RWPE2 (cell line): Measurements from ENCODE around the gene SPATS2.

Experiments
- ATAC-seq: fragments of 200-7000 bp; cut with Tn5 transposase; 3 replicates; pipeline ENCODE4 v1.9.1; 2021; ENCODE audit warnings: low read depth
- DNase-seq: peaks from one replicate; pipeline ENCODE4 v3.0.0-alpha.2; 2020; ENCODE audit warnings: low spot score
- H3K27ac ChIP-seq: fragments of 450-650 bp; 2 replicates; pipeline ENCODE4 v1.5.1; 2017; ENCODE audit warnings: mild to moderate bottlenecking; ENCODE audit not compliant: poor library complexity, severe bottlenecking
- H3K27me3 ChIP-seq: fragments of 250-450 bp; sonication (Bioruptor Pico); 2 replicates; pipeline ENCODE4 v1.5.1; 2021; ENCODE audit warnings: mild to moderate bottlenecking, moderate library complexity; ENCODE audit not compliant: insufficient read depth, poor library complexity, severe bottlenecking
- H3K36me3 ChIP-seq: fragments of 250-450 bp; sonication (Bioruptor Pico); 2 replicates; pipeline ENCODE4 v1.5.1; 2020; ENCODE audit warnings: low read depth, mild to moderate bottlenecking, moderate library complexity
- H3K4me1 ChIP-seq: fragments of 250-450 bp; sonication (Bioruptor Pico); 2 replicates; pipeline ENCODE4 v1.5.1; 2021; ENCODE audit warnings: mild to moderate bottlenecking, moderate library complexity; ENCODE audit not compliant: insufficient read depth, poor library complexity, severe bottlenecking
- H3K4me3 ChIP-seq: fragments of 250-450 bp; sonication (Bioruptor Pico); 2 replicates; pipeline ENCODE4 v1.5.1; 2021; ENCODE audit warnings: mild to moderate bottlenecking, moderate library complexity; ENCODE audit not compliant: severe bottlenecking
- H3K9me3 ChIP-seq: fragments of 250-450 bp; sonication (Bioruptor Pico); 2 replicates; pipeline ENCODE4 v1.5.1; 2021; ENCODE audit warnings: mild to moderate bottlenecking, moderate library complexity; ENCODE audit not compliant: severe bottlenecking
- CTCF ChIP-seq: fragments of 450-650 bp; IDR thresholded peaks from one replicate; pipeline ENCODE4 v1.5.1; 2017; ENCODE audit warnings: mild to moderate bottlenecking, moderate library complexity; ENCODE audit not compliant: poor library complexity, severe bottlenecking

Gene SPATS2

GRCh38 chr12:49482095-49483051 lies 115.1 kb downstream of the SPATS2 start:
- peak; percentile 78 for ATAC-seq
- peaks cover 26% of the 10 kb centered on the region for H3K4me1 ChIP-seq
- no peak for DNase-seq
- H3K27ac ChIP-seq, result peak overlapping the region; percentile 53
- no peak for TF ChIP-seq CTCF
- peaks cover 20% of the 10 kb centered on the region for H3K36me3 ChIP-seq
- H3K9me3 ChIP-seq, result no peaks in the 10 kb centered on the region
- H3K4me3 ChIP-seq, result no peak overlapping the region
- no peaks in the 10 kb centered on the region for H3K27me3 ChIP-seq

GRCh38 chr12:49483619-49484018 lies 116.4 kb downstream of the SPATS2 start:
- Histone ChIP-seq H3K9me3 (no peaks in the 10 kb centered on the region), H3K27me3 (no peaks in the 10 kb centered on the region), H3K4me1 (peaks cover 26% of the 10 kb centered on the region), H3K27ac (peak overlapping the region; percentile 53), H3K36me3 (peaks cover 22% of the 10 kb centered on the region), H3K4me3 (no peak overlapping the region)
- ATAC-seq (peak; percentile 41; the same call in 1 of the 3 replicates), DNase-seq (no peak)
- no peak for TF ChIP-seq CTCF

DNA sequence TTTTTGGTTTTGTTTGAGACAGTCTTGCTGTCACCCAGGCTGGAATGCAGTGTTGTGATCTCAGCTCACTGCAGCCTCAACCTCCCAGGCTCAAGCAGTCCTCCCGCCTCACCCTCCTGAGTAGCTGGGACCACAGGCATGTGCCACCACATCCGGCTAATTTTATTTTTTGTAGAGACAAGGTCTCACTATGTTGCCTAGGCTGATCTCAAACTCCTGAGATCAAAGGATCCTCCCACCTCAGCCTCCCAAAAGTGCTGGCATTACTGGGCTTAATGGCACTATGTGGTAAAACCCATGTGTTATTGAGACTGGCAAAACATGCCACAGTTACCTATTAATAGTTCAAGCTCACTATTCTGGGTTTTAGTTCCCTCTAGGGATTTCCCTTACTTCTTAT lies 120.3 kb downstream of the SPATS2 start:
- Histone ChIP-seq H3K27ac (no peak overlapping the region), H3K4me1 (peaks cover 50% of the 10 kb centered on the region), H3K4me3 (no peak overlapping the region), H3K27me3 (no peaks in the 10 kb centered on the region), H3K36me3 (peaks cover 35% of the 10 kb centered on the region), H3K9me3 (no peaks in the 10 kb centered on the region)
- no peak for TF ChIP-seq CTCF
- ATAC-seq (no peak), DNase-seq (no peak)

DNA sequence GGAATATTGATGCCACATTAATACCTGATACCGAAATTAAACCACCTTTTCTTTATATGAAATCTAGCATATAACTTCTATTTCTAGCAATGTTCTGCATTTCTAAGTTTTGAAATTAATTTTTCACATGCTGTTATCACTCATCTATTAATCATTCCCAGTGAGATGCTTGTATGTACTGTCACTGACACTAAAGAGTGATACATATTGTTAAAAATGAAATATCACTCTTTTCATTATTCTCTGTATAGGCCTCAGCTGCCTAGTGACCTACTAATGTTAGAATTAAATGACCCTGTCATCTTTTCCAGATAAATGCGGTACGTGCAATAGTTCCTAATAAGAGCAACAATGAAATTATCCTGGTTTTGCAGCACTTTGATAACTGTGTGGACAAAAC lies 121.9 kb downstream of the SPATS2 start:
- no peak for ATAC-seq
- Histone ChIP-seq H3K27ac (peak overlapping the region; percentile 78), H3K9me3 (no peaks in the 10 kb centered on the region), H3K36me3 (peaks cover 39% of the 10 kb centered on the region), H3K4me3 (no peak overlapping the region), H3K4me1 (peaks cover 37% of the 10 kb centered on the region), H3K27me3 (no peaks in the 10 kb centered on the region)
- TF ChIP-seq CTCF, result no peak
- DNase-seq, result no peak

- peak; percentile 19 for TF ChIP-seq CTCF
- DNase-seq (no peak), ATAC-seq (peak; percentile 78)
- Histone ChIP-seq H3K4me1 (peaks cover 37% of the 10 kb centered on the region), H3K27me3 (no peaks in the 10 kb centered on the region), H3K36me3 (peaks cover 39% of the 10 kb centered on the region), H3K27ac (peak overlapping the region; percentile 78), H3K4me3 (no peak overlapping the region), H3K9me3 (no peaks in the 10 kb centered on the region)
These were observed 122.5 kb downstream of the SPATS2 start for GRCh38 chr12:49489720-49490119.
